ENCODE measurements around the gene FRAS1. TPM values are rescaled to one million over a fixed set of nuclear protein-coding genes. Genes with fewer than 3 reads are reported as not detected.

The FRAS1 gene
- polyA plus RNA-seq, 1 donor from 2014 or later, result 2.8 TPM

- Histone ChIP-seq H3K4me3 (ENCODE audit: low read length) (no peak overlapping the region), H3K4me2 (ENCODE audit: low read length) (no peak overlapping the region), H3K79me2 (replicated peaks; ENCODE audit: insufficient read depth, low read length) (no peaks in the 10 kb centered on the region), H3K27me3 (ENCODE audit: insufficient read depth, low read depth, low read length) (peaks cover 3% of the 10 kb centered on the region), H2AFZ (ENCODE audit: low read depth, low read length) (no peak overlapping the region), H3K27ac (ENCODE audit: low read length) (no peak overlapping the region), H3K36me3 (ENCODE audit: insufficient read depth, low read length) (no peaks in the 10 kb centered on the region), H3K9ac (ENCODE audit: low read length) (no peak overlapping the region), H3F3A (ENCODE audit: insufficient read depth, low read length, poor library complexity, severe bottlenecking) (no peaks in the 10 kb centered on the region), H3K9me2 (ENCODE audit: insufficient read depth, low read length) (no peaks in the 10 kb centered on the region), H3K9me3 (ENCODE audit: low read length) (peaks cover 7% of the 10 kb centered on the region), H4K20me1 (ENCODE audit: insufficient read depth) (no peaks in the 10 kb centered on the region)
- TF ChIP-seq EZH2 (IDR thresholded peaks at IDR 0.05; ENCODE audit: borderline replicate concordance, insufficient read depth, low read length, poor library complexity, severe bottlenecking), result no peak
- TF ChIP-seq TAF1 (IDR thresholded peaks at IDR 0.05; ENCODE audit: low read depth), result no peak
- no peak for TF ChIP-seq RAD21 (conservative IDR thresholded peaks at IDR 0.05)
- TF ChIP-seq CTCF (IDR thresholded peaks at IDR 0.05; ENCODE audit: poor library complexity, severe bottlenecking), result no peak
- no peak for TF ChIP-seq MXI1 (conservative IDR thresholded peaks at IDR 0.05; ENCODE audit: poor library complexity, severe bottlenecking)
- TF ChIP-seq, protein P1, sequence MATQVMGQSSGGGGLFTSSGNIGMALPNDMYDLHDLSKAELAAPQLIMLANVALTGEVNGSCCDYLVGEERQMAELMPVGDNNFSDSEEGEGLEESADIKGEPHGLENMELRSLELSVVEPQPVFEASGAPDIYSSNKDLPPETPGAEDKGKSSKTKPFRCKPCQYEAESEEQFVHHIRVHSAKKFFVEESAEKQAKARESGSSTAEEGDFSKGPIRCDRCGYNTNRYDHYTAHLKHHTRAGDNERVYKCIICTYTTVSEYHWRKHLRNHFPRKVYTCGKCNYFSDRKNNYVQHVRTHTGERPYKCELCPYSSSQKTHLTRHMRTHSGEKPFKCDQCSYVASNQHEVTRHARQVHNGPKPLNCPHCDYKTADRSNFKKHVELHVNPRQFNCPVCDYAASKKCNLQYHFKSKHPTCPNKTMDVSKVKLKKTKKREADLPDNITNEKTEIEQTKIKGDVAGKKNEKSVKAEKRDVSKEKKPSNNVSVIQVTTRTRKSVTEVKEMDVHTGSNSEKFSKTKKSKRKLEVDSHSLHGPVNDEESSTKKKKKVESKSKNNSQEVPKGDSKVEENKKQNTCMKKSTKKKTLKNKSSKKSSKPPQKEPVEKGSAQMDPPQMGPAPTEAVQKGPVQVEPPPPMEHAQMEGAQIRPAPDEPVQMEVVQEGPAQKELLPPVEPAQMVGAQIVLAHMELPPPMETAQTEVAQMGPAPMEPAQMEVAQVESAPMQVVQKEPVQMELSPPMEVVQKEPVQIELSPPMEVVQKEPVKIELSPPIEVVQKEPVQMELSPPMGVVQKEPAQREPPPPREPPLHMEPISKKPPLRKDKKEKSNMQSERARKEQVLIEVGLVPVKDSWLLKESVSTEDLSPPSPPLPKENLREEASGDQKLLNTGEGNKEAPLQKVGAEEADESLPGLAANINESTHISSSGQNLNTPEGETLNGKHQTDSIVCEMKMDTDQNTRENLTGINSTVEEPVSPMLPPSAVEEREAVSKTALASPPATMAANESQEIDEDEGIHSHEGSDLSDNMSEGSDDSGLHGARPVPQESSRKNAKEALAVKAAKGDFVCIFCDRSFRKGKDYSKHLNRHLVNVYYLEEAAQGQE (IDR thresholded peaks at IDR 0.05; ENCODE audit: borderline replicate concordance), result no peak
- no peak for TF ChIP-seq EP300 (conservative IDR thresholded peaks at IDR 0.05; ENCODE audit: poor library complexity, severe bottlenecking)
- TF ChIP-seq SMC3 (conservative IDR thresholded peaks at IDR 0.05; ENCODE audit: poor library complexity), result no peak
- TF ChIP-seq POLR2AphosphoS5 (IDR thresholded peaks at IDR 0.05), result no peak
These were observed 487.6 kb downstream of the FRAS1 start for GRCh38 chr4:78544678-78545077.

- H3K27me3 ChIP-seq (ENCODE audit: insufficient read depth, low read depth, low read length), result peaks cover 12% of the 10 kb centered on the region
- H3K4me2 ChIP-seq (ENCODE audit: low read length), result no peak overlapping the region
- H4K20me1 ChIP-seq (ENCODE audit: insufficient read depth), result no peaks in the 10 kb centered on the region
- no peak overlapping the region for H3K9ac ChIP-seq (ENCODE audit: low read length)
- TF ChIP-seq, protein P1 (IDR thresholded peaks at IDR 0.05; ENCODE audit: borderline replicate concordance), result no peak
- TF ChIP-seq SMC3 (conservative IDR thresholded peaks at IDR 0.05; ENCODE audit: poor library complexity), result no peak
- TF ChIP-seq MXI1 (conservative IDR thresholded peaks at IDR 0.05; ENCODE audit: poor library complexity, severe bottlenecking), result no peak
- no peak for TF ChIP-seq EZH2 (IDR thresholded peaks at IDR 0.05; ENCODE audit: borderline replicate concordance, insufficient read depth, low read length, poor library complexity, severe bottlenecking)
- no peak for TF ChIP-seq EP300 (conservative IDR thresholded peaks at IDR 0.05; ENCODE audit: poor library complexity, severe bottlenecking)
- no peak for TF ChIP-seq POLR2AphosphoS5 (IDR thresholded peaks at IDR 0.05)
- no peak for TF ChIP-seq RAD21 (conservative IDR thresholded peaks at IDR 0.05)
- TF ChIP-seq TAF1 (IDR thresholded peaks at IDR 0.05; ENCODE audit: low read depth), result no peak
- TF ChIP-seq CTCF (IDR thresholded peaks at IDR 0.05; ENCODE audit: poor library complexity, severe bottlenecking), result no peak
- H2AFZ ChIP-seq (ENCODE audit: low read depth, low read length), result no peak overlapping the region
- H3K36me3 ChIP-seq (ENCODE audit: insufficient read depth, low read length), result no peaks in the 10 kb centered on the region
- H3F3A ChIP-seq (ENCODE audit: insufficient read depth, low read length, poor library complexity, severe bottlenecking), result no peaks in the 10 kb centered on the region
- H3K27ac ChIP-seq (ENCODE audit: low read length), result no peak overlapping the region
- H3K9me3 ChIP-seq (ENCODE audit: low read length), result peaks cover 7% of the 10 kb centered on the region
- no peaks in the 10 kb centered on the region for H3K9me2 ChIP-seq (ENCODE audit: insufficient read depth, low read length)
- H3K4me3 ChIP-seq (ENCODE audit: low read length), result no peak overlapping the region
- no peaks in the 10 kb centered on the region for H3K79me2 ChIP-seq (replicated peaks; ENCODE audit: insufficient read depth, low read length)
These were observed 488.4 kb downstream of the FRAS1 start for GRCh38 chr4:78545275-78546246.

All from neural cell (in vitro differentiated cells).